Endodermal cell (in vitro differentiated cells): ENCODE data around the gene FAM200B. TPM values are rescaled to one million over a fixed set of nuclear protein-coding genes. Genes with fewer than 3 reads are reported as not detected.

Experiments used
- DNase-seq: peaks from one replicate; pipeline ENCODE4 v3.0.0-alpha.2; 2017
- H3K27ac ChIP-seq: 2 replicates; pipeline ENCODE4 v1.5.1; 2013; ENCODE audit warnings: mild to moderate bottlenecking, low read depth, low read length, moderate library complexity
- H3K27me3 ChIP-seq: 2 replicates; pipeline ENCODE4 v1.6.1; 2013; ENCODE audit warnings: mild to moderate bottlenecking, low read length, moderate library complexity; ENCODE audit not compliant: insufficient read depth, control insufficient read depth, poor library complexity, severe bottlenecking
- H3K36me3 ChIP-seq: 2 replicates; pipeline ENCODE4 v1.7.0; 2013; ENCODE audit warnings: mild to moderate bottlenecking, low read length, moderate library complexity; ENCODE audit not compliant: control insufficient read depth, insufficient read depth
- H3K4me1 ChIP-seq: one replicate; pipeline ENCODE4 v1.7.0; 2013; ENCODE audit warnings: low read length; ENCODE audit not compliant: control insufficient read depth, insufficient read depth
- H3K4me3 ChIP-seq: 2 replicates; pipeline ENCODE4 v1.5.1; 2013; ENCODE audit warnings: mild to moderate bottlenecking, low read length, moderate library complexity
- H3K9ac ChIP-seq: 2 replicates; pipeline ENCODE4 v1.6.1; 2013; ENCODE audit warnings: mild to moderate bottlenecking, low read length, moderate library complexity; ENCODE audit not compliant: poor library complexity, severe bottlenecking; ENCODE audit errors: extremely low read depth
- H3K9me3 ChIP-seq: 2 replicates; pipeline ENCODE4 v1.6.1; 2013; ENCODE audit warnings: mild to moderate bottlenecking, low read length, moderate library complexity; ENCODE audit not compliant: control insufficient read depth
- H3K27ac Mint-ChIP-seq: 2 replicates; pipeline ENCODE4 v1.8.0; 2020; ENCODE audit warnings: mixed read lengths
- H3K27me3 Mint-ChIP-seq: 2 replicates; pipeline ENCODE4 v1.8.0; 2021; ENCODE audit warnings: mild to moderate bottlenecking, mixed read lengths; ENCODE audit not compliant: insufficient read depth
- H3K36me3 Mint-ChIP-seq: 2 replicates; pipeline ENCODE4 v1.8.0; 2020; ENCODE audit warnings: low read depth, mixed read lengths
- H3K4me1 Mint-ChIP-seq: 2 replicates; pipeline ENCODE4 v1.8.0; 2020; ENCODE audit warnings: mixed read lengths
- H3K4me3 Mint-ChIP-seq: 2 replicates; pipeline ENCODE4 v1.8.0; 2020; ENCODE audit warnings: mild to moderate bottlenecking, moderate library complexity, mixed read lengths
- H3K9me3 Mint-ChIP-seq: 2 replicates; pipeline ENCODE4 v1.8.0; 2020; ENCODE audit warnings: mild to moderate bottlenecking, mixed read lengths
- WGBS, 2 experiments: methylation state at CpG; one replicate each; pipeline versions ENCODE4 v1.1.5 to v1.1.7; 2013; ENCODE audit warnings: missing lambda C conversion rate in 2 of 2, mixed read lengths in 1 of 2; ENCODE audit not compliant: insufficient coverage in 1 of 2, insufficient read length in 1 of 2; 5-methylcytosine and 5-hydroxymethylcytosine counted together
- total RNA-seq, 2 donors: library from RNA; stranded (reverse); fragmentation: NEBNext Ultra II Directional in 1 of 2; extraction: Animal tissue kit (Norgen Biotek cat#: 25700) in 1 of 2; gene quantifications; 2 replicates in 1 of 2; 3 replicates in 1 of 2; pipeline ENCODE4 v1.2.1, GENCODE V29; 2021
- TF ChIP-seq, protein P1 (sequence below): fragments of 200-600 bp; sonication (generic); conservative IDR thresholded peaks from 2 replicates; pipeline ENCODE4 v1.5.0; 2021; ENCODE audit warnings: antibody characterized with exemption, mild to moderate bottlenecking

Gene FAM200B
- total RNA-seq, 2 donors from 2014 or later, result 18.1 to 27.8 TPM

DNA sequence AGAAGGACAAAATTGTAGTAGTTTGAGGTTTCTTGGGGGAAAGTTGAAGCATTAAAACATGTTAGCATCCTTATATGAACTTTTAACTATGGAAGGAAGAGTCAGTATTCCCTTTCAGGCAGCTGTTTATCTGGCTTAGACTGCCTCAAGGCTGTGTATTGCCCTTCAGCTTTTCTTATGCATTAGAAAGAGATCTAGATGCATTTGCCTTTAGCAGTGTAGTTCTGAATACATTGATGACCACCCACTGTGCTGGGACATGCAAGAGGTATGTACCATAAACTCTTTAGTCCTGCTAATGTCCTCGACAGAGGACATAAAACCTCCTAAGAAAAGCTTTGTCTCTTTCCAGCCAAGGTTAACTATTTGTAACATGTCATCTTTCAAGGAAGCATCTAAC lies 2.9 kb downstream of the FAM200B start:
- H3K4me1 ChIP-seq, result peaks cover 6% of the 10 kb centered on the region
- no peak for DNase-seq
- no peaks in the 10 kb centered on the region for H3K9me3 Mint-ChIP-seq
- H3K27ac ChIP-seq, result no peak overlapping the region
- H3K4me3 Mint-ChIP-seq, result no peak overlapping the region
- H3K27me3 ChIP-seq, result no peaks in the 10 kb centered on the region
- no peaks in the 10 kb centered on the region for H3K9me3 ChIP-seq
- H3K27ac Mint-ChIP-seq, result peak overlapping the region; percentile 59
- H3K4me3 ChIP-seq, result peak overlapping the region; percentile 70
- peaks cover 40% of the 10 kb centered on the region for H3K36me3 Mint-ChIP-seq
- H3K9ac ChIP-seq, result no peak overlapping the region
- TF ChIP-seq, protein P1, sequence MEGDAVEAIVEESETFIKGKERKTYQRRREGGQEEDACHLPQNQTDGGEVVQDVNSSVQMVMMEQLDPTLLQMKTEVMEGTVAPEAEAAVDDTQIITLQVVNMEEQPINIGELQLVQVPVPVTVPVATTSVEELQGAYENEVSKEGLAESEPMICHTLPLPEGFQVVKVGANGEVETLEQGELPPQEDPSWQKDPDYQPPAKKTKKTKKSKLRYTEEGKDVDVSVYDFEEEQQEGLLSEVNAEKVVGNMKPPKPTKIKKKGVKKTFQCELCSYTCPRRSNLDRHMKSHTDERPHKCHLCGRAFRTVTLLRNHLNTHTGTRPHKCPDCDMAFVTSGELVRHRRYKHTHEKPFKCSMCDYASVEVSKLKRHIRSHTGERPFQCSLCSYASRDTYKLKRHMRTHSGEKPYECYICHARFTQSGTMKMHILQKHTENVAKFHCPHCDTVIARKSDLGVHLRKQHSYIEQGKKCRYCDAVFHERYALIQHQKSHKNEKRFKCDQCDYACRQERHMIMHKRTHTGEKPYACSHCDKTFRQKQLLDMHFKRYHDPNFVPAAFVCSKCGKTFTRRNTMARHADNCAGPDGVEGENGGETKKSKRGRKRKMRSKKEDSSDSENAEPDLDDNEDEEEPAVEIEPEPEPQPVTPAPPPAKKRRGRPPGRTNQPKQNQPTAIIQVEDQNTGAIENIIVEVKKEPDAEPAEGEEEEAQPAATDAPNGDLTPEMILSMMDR, result no peak
- 56 to 75% methylated on average over 1 of the region's 1 CpG for WGBS, 2 experiments
- H3K27me3 Mint-ChIP-seq, result no peaks in the 10 kb centered on the region
- H3K4me1 Mint-ChIP-seq, result peaks cover 22% of the 10 kb centered on the region
- H3K36me3 ChIP-seq, result peaks cover 52% of the 10 kb centered on the region

DNA sequence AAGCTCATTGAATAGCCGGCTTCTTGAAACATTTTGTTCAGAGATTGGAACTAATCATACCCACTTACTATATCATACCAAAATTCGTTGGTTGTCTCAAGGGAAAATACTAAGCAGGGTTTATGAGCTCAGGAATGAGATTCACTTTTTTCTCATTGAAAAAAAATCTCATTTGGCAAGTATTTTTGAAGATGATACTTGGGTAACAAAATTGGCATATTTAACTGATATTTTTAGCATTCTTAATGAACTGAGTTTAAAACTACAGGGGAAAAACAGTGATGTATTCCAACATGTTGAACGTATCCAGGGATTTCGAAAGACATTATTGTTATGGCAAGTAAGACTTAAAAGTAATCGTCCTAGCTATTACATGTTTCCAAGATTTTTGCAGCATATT lies 6.4 kb downstream of the FAM200B start:
- WGBS, 2 experiments, result 83 to 94% methylated on average over 2 to 5 of the region's 5 CpGs
- Histone ChIP-seq H3K9ac (no peak overlapping the region), H3K27ac (no peak overlapping the region), H3K27me3 (no peaks in the 10 kb centered on the region), H3K4me1 (peaks cover 10% of the 10 kb centered on the region), H3K9me3 (peaks cover 6% of the 10 kb centered on the region), H3K4me3 (no peak overlapping the region), H3K36me3 (peaks cover 53% of the 10 kb centered on the region)
- peaks cover 35% of the 10 kb centered on the region for H3K36me3 Mint-ChIP-seq
- peaks cover 35% of the 10 kb centered on the region for H3K4me1 Mint-ChIP-seq
- TF ChIP-seq, protein P1, result no peak
- H3K4me3 Mint-ChIP-seq, result no peak overlapping the region
- H3K9me3 Mint-ChIP-seq, result no peaks in the 10 kb centered on the region
- no peak overlapping the region for H3K27ac Mint-ChIP-seq
- no peaks in the 10 kb centered on the region for H3K27me3 Mint-ChIP-seq
- no peak for DNase-seq

DNA sequence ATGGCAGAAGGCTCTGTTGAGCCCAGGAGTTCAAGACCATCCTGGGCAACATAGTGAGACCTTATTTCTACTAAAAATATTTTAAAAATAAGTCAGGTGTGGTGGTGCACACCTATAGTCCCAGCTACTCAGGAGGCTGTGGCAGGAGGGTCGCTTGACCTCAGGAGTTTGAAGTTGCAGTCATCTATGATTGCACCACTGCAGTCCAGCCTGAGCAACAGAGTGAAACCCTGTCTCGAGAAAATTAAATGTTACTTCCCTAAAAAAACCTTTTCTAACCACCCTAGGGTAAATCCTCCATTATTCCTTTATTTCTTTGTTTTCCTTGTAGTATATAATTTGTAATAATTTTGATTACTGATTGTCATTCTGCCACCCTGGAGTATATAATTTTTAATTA lies 7.9 kb downstream of the FAM200B start:
- Mint-ChIP-seq H3K4me1 (peaks cover 23% of the 10 kb centered on the region), H3K27ac (peak overlapping the region; percentile 97), H3K9me3 (peaks cover 5% of the 10 kb centered on the region), H3K4me3 (no peak overlapping the region), H3K36me3 (peaks cover 35% of the 10 kb centered on the region), H3K27me3 (no peaks in the 10 kb centered on the region)
- peaks cover 4% of the 10 kb centered on the region for H3K4me1 ChIP-seq
- peaks cover 43% of the 10 kb centered on the region for H3K36me3 ChIP-seq
- no peak for DNase-seq
- H3K27me3 ChIP-seq, result no peaks in the 10 kb centered on the region
- WGBS, 2 experiments, result 97 to 100% methylated on average over 1 to 2 of the region's 2 CpGs
- no peak overlapping the region for H3K27ac ChIP-seq
- H3K9me3 ChIP-seq, result peaks cover 21% of the 10 kb centered on the region
- peak overlapping the region; percentile 21 for H3K9ac ChIP-seq
- TF ChIP-seq, protein P1, result no peak
- no peak overlapping the region for H3K4me3 ChIP-seq
